Osteoblast (primary cell): ENCODE results near the gene PPP1R10. TPM values are rescaled to one million over a fixed set of nuclear protein-coding genes. Genes with fewer than 3 reads are reported as not detected.
"Not testable (repeated sequence)": the region's sequence is repeated elsewhere in the genome, so short reads cannot be mapped to it uniquely, and the experiment has no call there.

Experiments
- DNase-seq: peaks from one replicate; pipeline ENCODE4 v3.0.0; 2011; ENCODE audit warnings: low spot score, mixed read lengths; ENCODE audit not compliant: insufficient read length; ENCODE audit errors: missing footprints
- H2AFZ ChIP-seq: 2 replicates; pipeline ENCODE4 v1.6.0; 2011; ENCODE audit warnings: mild to moderate bottlenecking, low read length
- H3K27ac ChIP-seq: 2 replicates; pipeline ENCODE4 v1.5.1; 2011; ENCODE audit warnings: mild to moderate bottlenecking, low read depth, low read length, moderate library complexity
- H3K27me3 ChIP-seq: 2 replicates; pipeline ENCODE4 v1.6.0; 2012; ENCODE audit warnings: mild to moderate bottlenecking, control low read depth, inconsistent platforms, low read length, moderate library complexity; ENCODE audit not compliant: insufficient read depth
- H3K36me3 ChIP-seq: 2 replicates; pipeline ENCODE4 v1.5.1; 2011; ENCODE audit warnings: mild to moderate bottlenecking, low read length, control low read depth, moderate library complexity; ENCODE audit not compliant: insufficient read depth
- H3K4me1 ChIP-seq: 2 replicates; pipeline ENCODE4 v1.5.1; 2011; ENCODE audit warnings: mild to moderate bottlenecking, low read length, control low read depth, moderate library complexity; ENCODE audit not compliant: insufficient read depth
- H3K4me2 ChIP-seq: 2 replicates; pipeline ENCODE4 v1.6.0; 2011; ENCODE audit warnings: mild to moderate bottlenecking, low read length; ENCODE audit not compliant: insufficient read depth
- H3K4me3 ChIP-seq: fragments of 200-600 bp; sonication (generic); 3 replicates; pipeline ENCODE4 v1.5.1; 2012; ENCODE audit warnings: mild to moderate bottlenecking, low read length, inconsistent platforms; ENCODE audit not compliant: insufficient read depth
- H3K79me2 ChIP-seq: 2 replicates; pipeline ENCODE4 v1.6.0; 2012; ENCODE audit warnings: mild to moderate bottlenecking, low read length, control low read depth, inconsistent platforms; ENCODE audit not compliant: insufficient read depth
- H3K9me3 ChIP-seq: 2 replicates; pipeline ENCODE4 v1.5.1; 2011; ENCODE audit warnings: low read depth, low read length, control low read depth
- H4K20me1 ChIP-seq: 2 replicates; pipeline ENCODE4 v1.6.0; 2012; ENCODE audit warnings: mild to moderate bottlenecking, low read length, control low read depth; ENCODE audit not compliant: insufficient read depth
- total RNA-seq: library from RNA; depleted of rRNA; stranded (reverse); fragments of >200 nt; gene quantifications from 2 replicates; pipeline ENCODE4 v1.2.3, GENCODE V29; 2012
- TF ChIP-seq, protein P1 (sequence below): IDR thresholded peaks from 2 replicates; pipeline ENCODE4 v1.5.1; 2011; ENCODE audit warnings: mild to moderate bottlenecking, low read depth, low read length, moderate library complexity; ENCODE audit errors: extremely low read depth

PPP1R10 gene
- 29.0 and 37.4 TPM in 2 replicates for total RNA-seq

- H2AFZ ChIP-seq = peak within 1 kb of the TSS; percentile 96
- peak; percentile 88 for DNase-seq
- H3K4me2 ChIP-seq = peak within 1 kb of the TSS; percentile 98
- H3K4me1 ChIP-seq = peaks cover 44% of the 10 kb centered on the region
- H4K20me1 ChIP-seq = peaks cover 26% of the 10 kb centered on the region
- peak within 1 kb of the TSS; percentile 98 for H3K4me3 ChIP-seq
- peaks cover 36% of the 10 kb centered on the region for H3K36me3 ChIP-seq
- TF ChIP-seq, protein P1, sequence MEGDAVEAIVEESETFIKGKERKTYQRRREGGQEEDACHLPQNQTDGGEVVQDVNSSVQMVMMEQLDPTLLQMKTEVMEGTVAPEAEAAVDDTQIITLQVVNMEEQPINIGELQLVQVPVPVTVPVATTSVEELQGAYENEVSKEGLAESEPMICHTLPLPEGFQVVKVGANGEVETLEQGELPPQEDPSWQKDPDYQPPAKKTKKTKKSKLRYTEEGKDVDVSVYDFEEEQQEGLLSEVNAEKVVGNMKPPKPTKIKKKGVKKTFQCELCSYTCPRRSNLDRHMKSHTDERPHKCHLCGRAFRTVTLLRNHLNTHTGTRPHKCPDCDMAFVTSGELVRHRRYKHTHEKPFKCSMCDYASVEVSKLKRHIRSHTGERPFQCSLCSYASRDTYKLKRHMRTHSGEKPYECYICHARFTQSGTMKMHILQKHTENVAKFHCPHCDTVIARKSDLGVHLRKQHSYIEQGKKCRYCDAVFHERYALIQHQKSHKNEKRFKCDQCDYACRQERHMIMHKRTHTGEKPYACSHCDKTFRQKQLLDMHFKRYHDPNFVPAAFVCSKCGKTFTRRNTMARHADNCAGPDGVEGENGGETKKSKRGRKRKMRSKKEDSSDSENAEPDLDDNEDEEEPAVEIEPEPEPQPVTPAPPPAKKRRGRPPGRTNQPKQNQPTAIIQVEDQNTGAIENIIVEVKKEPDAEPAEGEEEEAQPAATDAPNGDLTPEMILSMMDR = no peak
- H3K79me2 ChIP-seq = peaks cover 40% of the 10 kb centered on the region
- no peaks in the 10 kb centered on the region for H3K9me3 ChIP-seq
- H3K27me3 ChIP-seq = no peaks in the 10 kb centered on the region
- peak within 1 kb of the TSS; percentile 99 for H3K27ac ChIP-seq
Measured at GRCh38 chr6:30616811-30617564, at the start of gene PPP1R10. Gene PPP1R10, minus strand, starts transcription at chr6:30617243. Its CDS starts 7,299 bp downstream, at chr6:30609944.

DNA sequence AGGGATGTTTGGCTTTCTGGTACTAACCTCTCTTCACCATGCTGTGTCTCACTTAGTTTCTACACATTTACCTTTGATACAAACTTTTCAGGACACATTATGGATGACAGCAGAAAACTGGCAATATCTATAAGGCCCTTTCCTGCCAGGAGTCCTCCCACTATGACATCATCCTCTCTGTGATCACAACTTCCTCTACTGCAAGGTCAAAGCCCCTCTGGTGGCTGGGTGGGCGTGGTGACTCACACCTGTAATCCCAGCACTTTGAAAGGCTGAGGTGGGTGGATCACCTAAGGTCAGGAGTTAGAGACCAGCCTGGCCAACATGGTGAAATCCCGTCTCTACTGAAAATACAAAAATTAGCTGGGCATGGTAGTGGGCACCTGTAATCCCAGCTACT is 49.3 kb upstream of the PPP1R10 start:
- not testable (repeated sequence) for H3K27me3 ChIP-seq, H4K20me1 ChIP-seq, H3K9me3 ChIP-seq, H2AFZ ChIP-seq, H3K4me3 ChIP-seq, H3K4me2 ChIP-seq, H3K27ac ChIP-seq, H3K4me1 ChIP-seq
- H3K79me2 ChIP-seq = peaks cover 17% of the 10 kb centered on the region
- H3K36me3 ChIP-seq = peaks cover 72% of the 10 kb centered on the region
- peak; percentile 73 for DNase-seq

GRCh38 chr6:30664994-30665767 is 48.1 kb upstream of the PPP1R10 start:
- Histone ChIP-seq H3K4me1 (no peaks in the 10 kb centered on the region), H2AFZ (no peak overlapping the region), H3K27ac (no peak overlapping the region), H4K20me1 (peaks cover 5% of the 10 kb centered on the region), H3K4me2 (no peak overlapping the region), H3K79me2 (peaks cover 7% of the 10 kb centered on the region), H3K4me3 (no peak overlapping the region), H3K9me3 (no peaks in the 10 kb centered on the region), H3K36me3 (peaks cover 69% of the 10 kb centered on the region), H3K27me3 (no peaks in the 10 kb centered on the region)
- DNase-seq = peak; percentile 50
- TF ChIP-seq, protein P1 = no peak

DNA sequence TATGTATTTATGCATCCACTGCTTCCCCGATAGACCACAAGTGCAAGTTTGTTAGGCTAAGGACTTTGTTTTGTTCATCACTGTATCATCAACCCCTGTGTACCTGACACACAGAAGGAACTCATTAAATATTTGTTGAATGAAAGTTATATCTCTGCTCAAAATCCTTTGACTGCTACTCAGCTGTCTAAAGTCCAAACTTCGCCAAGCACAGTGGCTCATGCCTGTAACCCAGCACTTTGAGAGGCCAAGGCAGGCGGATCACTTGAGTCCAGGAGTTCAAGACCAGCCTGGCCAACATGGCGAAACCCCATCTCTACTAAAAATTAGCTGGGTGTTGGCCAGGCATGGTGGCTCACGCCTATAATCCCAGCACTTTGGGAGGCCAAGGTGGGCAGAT is 40.9 kb upstream of the PPP1R10 start:
- H3K79me2 ChIP-seq, H3K4me3 ChIP-seq, H4K20me1 ChIP-seq, H3K27me3 ChIP-seq, H3K27ac ChIP-seq, H3K4me1 ChIP-seq, H3K9me3 ChIP-seq, H3K4me2 ChIP-seq, DNase-seq, H2AFZ ChIP-seq: not testable (repeated sequence)
- H3K36me3 ChIP-seq = peaks cover 81% of the 10 kb centered on the region
